C4-2B (cell line): ENCODE results near the gene NARF.

Experiments
- ZFX ChIP-seq: fragments of 450-650 bp; IDR thresholded peaks from 2 replicates; pipeline ENCODE4 v1.6.1; 2017
- TF ChIP-seq, protein P1 (sequence below): fragments of 450-650 bp; conservative IDR thresholded peaks from 2 replicates; pipeline ENCODE4 v1.5.1; 2017; ENCODE audit warnings: mild to moderate bottlenecking

GRCh38 chr17:82410014-82410716 lies 48.4 kb upstream of the NARF start:
- TF ChIP-seq, protein P1, sequence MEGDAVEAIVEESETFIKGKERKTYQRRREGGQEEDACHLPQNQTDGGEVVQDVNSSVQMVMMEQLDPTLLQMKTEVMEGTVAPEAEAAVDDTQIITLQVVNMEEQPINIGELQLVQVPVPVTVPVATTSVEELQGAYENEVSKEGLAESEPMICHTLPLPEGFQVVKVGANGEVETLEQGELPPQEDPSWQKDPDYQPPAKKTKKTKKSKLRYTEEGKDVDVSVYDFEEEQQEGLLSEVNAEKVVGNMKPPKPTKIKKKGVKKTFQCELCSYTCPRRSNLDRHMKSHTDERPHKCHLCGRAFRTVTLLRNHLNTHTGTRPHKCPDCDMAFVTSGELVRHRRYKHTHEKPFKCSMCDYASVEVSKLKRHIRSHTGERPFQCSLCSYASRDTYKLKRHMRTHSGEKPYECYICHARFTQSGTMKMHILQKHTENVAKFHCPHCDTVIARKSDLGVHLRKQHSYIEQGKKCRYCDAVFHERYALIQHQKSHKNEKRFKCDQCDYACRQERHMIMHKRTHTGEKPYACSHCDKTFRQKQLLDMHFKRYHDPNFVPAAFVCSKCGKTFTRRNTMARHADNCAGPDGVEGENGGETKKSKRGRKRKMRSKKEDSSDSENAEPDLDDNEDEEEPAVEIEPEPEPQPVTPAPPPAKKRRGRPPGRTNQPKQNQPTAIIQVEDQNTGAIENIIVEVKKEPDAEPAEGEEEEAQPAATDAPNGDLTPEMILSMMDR = no peak
- TF ChIP-seq ZFX = no peak
